ENCODE results near the gene NDUFB2. TPM values are rescaled to one million over a fixed set of nuclear protein-coding genes. Genes with fewer than 3 reads are reported as not detected.

Gene NDUFB2
- total RNA-seq, 2 donors from 2014 or later, result 180 to 202 TPM

GRCh38 chr7:140694592-140694991, 1.9 kb upstream of the NDUFB2 start:
- no peak overlapping the region for H3K9ac ChIP-seq (ENCODE audit: extremely low read depth, low read length, poor library complexity, severe bottlenecking)
- DNase-seq, result no peak
- H3K36me3 Mint-ChIP-seq (ENCODE audit: low read depth), result peaks cover 5% of the 10 kb centered on the region
- H3K36me3 ChIP-seq (ENCODE audit: control insufficient read depth, insufficient read depth, low read length), result peaks cover 10% of the 10 kb centered on the region
- TF ChIP-seq, protein P1, sequence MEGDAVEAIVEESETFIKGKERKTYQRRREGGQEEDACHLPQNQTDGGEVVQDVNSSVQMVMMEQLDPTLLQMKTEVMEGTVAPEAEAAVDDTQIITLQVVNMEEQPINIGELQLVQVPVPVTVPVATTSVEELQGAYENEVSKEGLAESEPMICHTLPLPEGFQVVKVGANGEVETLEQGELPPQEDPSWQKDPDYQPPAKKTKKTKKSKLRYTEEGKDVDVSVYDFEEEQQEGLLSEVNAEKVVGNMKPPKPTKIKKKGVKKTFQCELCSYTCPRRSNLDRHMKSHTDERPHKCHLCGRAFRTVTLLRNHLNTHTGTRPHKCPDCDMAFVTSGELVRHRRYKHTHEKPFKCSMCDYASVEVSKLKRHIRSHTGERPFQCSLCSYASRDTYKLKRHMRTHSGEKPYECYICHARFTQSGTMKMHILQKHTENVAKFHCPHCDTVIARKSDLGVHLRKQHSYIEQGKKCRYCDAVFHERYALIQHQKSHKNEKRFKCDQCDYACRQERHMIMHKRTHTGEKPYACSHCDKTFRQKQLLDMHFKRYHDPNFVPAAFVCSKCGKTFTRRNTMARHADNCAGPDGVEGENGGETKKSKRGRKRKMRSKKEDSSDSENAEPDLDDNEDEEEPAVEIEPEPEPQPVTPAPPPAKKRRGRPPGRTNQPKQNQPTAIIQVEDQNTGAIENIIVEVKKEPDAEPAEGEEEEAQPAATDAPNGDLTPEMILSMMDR (conservative IDR thresholded peaks at IDR 0.05), result no peak
- no peaks in the 10 kb centered on the region for H3K27me3 ChIP-seq (ENCODE audit: control insufficient read depth, insufficient read depth, low read length, poor library complexity, severe bottlenecking)
- H3K9me3 Mint-ChIP-seq, result no peaks in the 10 kb centered on the region
- H3K4me1 ChIP-seq (ENCODE audit: control insufficient read depth, insufficient read depth, low read length), result no peaks in the 10 kb centered on the region
- H3K4me1 Mint-ChIP-seq, result peaks cover 17% of the 10 kb centered on the region
- H3K27ac Mint-ChIP-seq, result no peak overlapping the region
- no peak overlapping the region for H3K4me3 ChIP-seq (ENCODE audit: low read length)
- H3K27me3 Mint-ChIP-seq (ENCODE audit: insufficient read depth), result no peaks in the 10 kb centered on the region
- H3K27ac ChIP-seq (ENCODE audit: low read depth, low read length), result no peak overlapping the region
- H3K4me3 Mint-ChIP-seq, result no peak overlapping the region
- H3K9me3 ChIP-seq (ENCODE audit: control insufficient read depth, low read length), result no peaks in the 10 kb centered on the region
- WGBS, 2 experiments (ENCODE audit: insufficient coverage in 1 of 2, insufficient read length in 1 of 2), result 90 to 98% methylated on average over 5 to 6 of the region's 6 CpGs

DNA sequence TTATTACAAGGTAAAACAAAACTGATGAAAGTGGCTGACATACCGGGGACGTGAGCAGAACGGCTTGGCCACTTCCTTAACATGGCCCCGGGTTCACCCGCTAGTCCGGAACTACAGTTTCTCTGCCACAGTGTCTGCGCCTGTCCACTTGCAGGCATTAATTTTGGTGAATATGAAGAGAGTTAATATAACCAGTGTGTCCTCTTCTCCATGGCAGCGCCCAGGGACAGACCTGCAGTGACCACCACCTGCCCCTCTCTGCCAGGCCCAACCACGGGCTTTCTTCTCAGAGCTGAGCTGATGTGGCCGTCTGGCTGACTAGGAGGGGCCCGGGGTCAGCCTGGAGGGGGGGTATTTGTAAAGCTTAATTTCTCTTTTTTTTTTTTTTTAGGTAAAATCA, 1.1 kb upstream of the NDUFB2 start:
- H3K9me3 ChIP-seq (ENCODE audit: control insufficient read depth, low read length), result no peaks in the 10 kb centered on the region
- no peaks in the 10 kb centered on the region for H3K27me3 ChIP-seq (ENCODE audit: control insufficient read depth, insufficient read depth, low read length, poor library complexity, severe bottlenecking)
- TF ChIP-seq, protein P1 (conservative IDR thresholded peaks at IDR 0.05), result no peak
- Mint-ChIP-seq H3K4me3 (peak overlapping the region; percentile 97), H3K27ac (no peak overlapping the region), H3K9me3 (no peaks in the 10 kb centered on the region), H3K36me3 (ENCODE audit: low read depth) (peaks cover 5% of the 10 kb centered on the region), H3K27me3 (ENCODE audit: insufficient read depth) (no peaks in the 10 kb centered on the region), H3K4me1 (peaks cover 19% of the 10 kb centered on the region)
- no peak overlapping the region for H3K27ac ChIP-seq (ENCODE audit: low read depth, low read length)
- no peaks in the 10 kb centered on the region for H3K4me1 ChIP-seq (ENCODE audit: control insufficient read depth, insufficient read depth, low read length)
- 95 to 97% methylated on average over 7 to 9 of the region's 11 CpGs for WGBS, 2 experiments (ENCODE audit: insufficient coverage in 1 of 2, insufficient read length in 1 of 2)
- H3K9ac ChIP-seq (ENCODE audit: extremely low read depth, low read length, poor library complexity, severe bottlenecking), result no peak overlapping the region
- no peak overlapping the region for H3K4me3 ChIP-seq (ENCODE audit: low read length)
- H3K36me3 ChIP-seq (ENCODE audit: control insufficient read depth, insufficient read depth, low read length), result peaks cover 10% of the 10 kb centered on the region
- DNase-seq, result no peak

DNA sequence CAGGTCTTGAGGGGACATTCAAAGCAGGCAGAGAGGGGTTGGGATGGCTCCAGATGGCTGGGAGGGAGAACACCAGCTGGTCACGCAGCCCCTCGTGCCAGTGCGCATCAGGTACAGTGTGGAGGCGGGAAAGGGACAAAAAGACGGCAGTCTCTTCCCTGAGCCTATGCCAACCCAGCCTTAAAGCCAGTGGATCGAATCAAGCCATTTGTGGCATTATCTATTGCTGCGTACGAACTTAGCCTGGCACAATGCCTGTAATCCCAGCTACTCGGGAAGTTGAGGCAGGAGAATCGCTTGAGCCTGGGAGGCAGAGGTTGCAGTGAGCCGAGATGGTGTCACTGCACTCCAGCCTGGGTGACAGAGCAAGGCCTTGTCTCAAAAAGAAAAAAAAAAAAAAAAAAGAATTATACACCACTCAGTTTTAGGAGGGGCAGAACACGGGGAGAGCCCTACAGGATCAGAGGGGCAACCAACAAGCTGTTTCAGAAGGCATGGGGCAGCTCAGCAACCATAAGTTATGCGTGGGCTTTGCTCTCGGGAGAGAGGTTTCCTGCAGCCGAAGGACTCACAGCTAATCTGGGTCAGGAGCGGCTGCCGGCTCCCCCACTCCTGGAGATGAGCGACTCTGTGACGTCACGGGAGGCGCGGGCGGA, 356 bp upstream of the NDUFB2 start:
- Histone ChIP-seq H3K27ac (ENCODE audit: low read depth, low read length) (peak overlapping the region; percentile 53), H3K4me3 (ENCODE audit: low read length) (peak overlapping the region; percentile 89), H3K9ac (ENCODE audit: extremely low read depth, low read length, poor library complexity, severe bottlenecking) (peak overlapping the region; percentile 50), H3K9me3 (ENCODE audit: control insufficient read depth, low read length) (no peaks in the 10 kb centered on the region), H3K27me3 (ENCODE audit: control insufficient read depth, insufficient read depth, low read length, poor library complexity, severe bottlenecking) (no peaks in the 10 kb centered on the region), H3K36me3 (ENCODE audit: control insufficient read depth, insufficient read depth, low read length) (peaks cover 10% of the 10 kb centered on the region), H3K4me1 (ENCODE audit: control insufficient read depth, insufficient read depth, low read length) (no peaks in the 10 kb centered on the region)
- H3K27me3 Mint-ChIP-seq (ENCODE audit: insufficient read depth), result no peaks in the 10 kb centered on the region
- no peaks in the 10 kb centered on the region for H3K9me3 Mint-ChIP-seq
- H3K27ac Mint-ChIP-seq, result peak overlapping the region; percentile 99
- H3K4me3 Mint-ChIP-seq, result peak overlapping the region; percentile 97
- TF ChIP-seq, protein P1 (conservative IDR thresholded peaks at IDR 0.05), result no peak
- WGBS, 2 experiments (ENCODE audit: insufficient coverage in 1 of 2, insufficient read length in 1 of 2), result 40 to 69% methylated on average over 13 to 23 of the region's 23 CpGs
- H3K36me3 Mint-ChIP-seq (ENCODE audit: low read depth), result peaks cover 5% of the 10 kb centered on the region
- peak; percentile 98 for DNase-seq
- peaks cover 19% of the 10 kb centered on the region for H3K4me1 Mint-ChIP-seq

All from endodermal cell (in vitro differentiated cells).